A549 (cell line): ENCODE results near the gene ISCA2. TPM values are rescaled to one million over a fixed set of nuclear protein-coding genes. Genes with fewer than 3 reads are reported as not detected.
A peak's percentile ranks its signal among the peaks of the same experiment; 100 is the strongest.

Source experiments
- ATAC-seq, 2 experiments: fragments of 200-7000 bp in 1 of 2; fragments of >200 bp in 1 of 2; cut with Nextera tagmentation in 1 of 2; cut with Tn5 transposase in 1 of 2; 3 replicates each; pipeline versions ENCODE4 v1.8.0 to v1.9.1; 2018 to 2020; ENCODE audit warnings: mild to moderate bottlenecking in 1 of 2, moderate library complexity in 1 of 2
- CTCF ChIA-PET: fragments of 300-600 bp; sonication (Branson Sonifier 250); formaldehyde crosslinking; extraction: SDS; loops from one replicate; lab custom pipeline; 2021; ENCODE audit warnings: antibody characterized with exemption, inconsistent platforms; lab: Yijun Ruan, JAX
- POLR2A ChIA-PET: fragments of 350-600 bp; formaldehyde crosslinking; extraction: SDS; loops from one replicate; lab custom pipeline; 2021; ENCODE audit warnings: antibody characterized with exemption, inconsistent platforms; lab: Yijun Ruan, JAX
- DNase-seq, 2 experiments: peaks; one replicate each; pipeline versions ENCODE4 v3.0.0 to v3.0.0-alpha.2; 2011 to 2016; ENCODE audit warnings: low read depth in 1 of 2, low spot score in 1 of 2
- FAIRE-seq: peaks from 2 replicates; lab custom pipeline; 2011; peaks lifted over from hg19 to GRCh38; lab: Jason Lieb, UNC
- H3K27ac ChIP-seq, 2 experiments: fragments of >200 bp; sonication (Bioruptor Twin); formaldehyde crosslinking; 3 replicates each; pipeline ENCODE4 v1.5.1; 2016 to 2017
- H3K4me1 ChIP-seq: fragments of >200 bp; sonication (Bioruptor Twin); formaldehyde crosslinking; 3 replicates; pipeline ENCODE4 v1.6.1; 2016
- H3K4me2 ChIP-seq: fragments of >200 bp; sonication (Bioruptor Twin); formaldehyde crosslinking; 3 replicates; pipeline ENCODE4 v1.6.1; 2016
- H3K4me3 ChIP-seq: fragments of >200 bp; sonication (Bioruptor Twin); formaldehyde crosslinking; 3 replicates; pipeline ENCODE4 v1.5.1; 2016
- H3K9me3 ChIP-seq: fragments of >200 bp; sonication (Bioruptor Twin); formaldehyde crosslinking; 3 replicates; pipeline ENCODE4 v1.6.1; 2016
- ATOH8 ChIP-seq: fragments of 250-450 bp; sonication (Bioruptor Pico); IDR thresholded peaks from 2 replicates; pipeline ENCODE4 v1.5.0; 2020; ENCODE audit warnings: low read depth, mild to moderate bottlenecking, moderate library complexity
- BCL3 ChIP-seq: fragments of >200 bp; sonication (Bioruptor Twin); formaldehyde crosslinking; IDR thresholded peaks from 3 replicates; pipeline ENCODE4 v1.6.1; 2016
- CBX2 ChIP-seq: fragments of 200-600 bp; sonication (generic); IDR thresholded peaks from 2 replicates; pipeline ENCODE4 v1.6.1; 2016; ENCODE audit warnings: low read depth, mild to moderate bottlenecking, borderline replicate concordance
- CBX8 ChIP-seq: fragments of 200-600 bp; sonication (generic); IDR thresholded peaks from 2 replicates; pipeline ENCODE4 v1.6.1; 2016
- CHD2 ChIP-seq: fragments of 150-350 bp; IDR thresholded peaks from 2 replicates; pipeline ENCODE4 v1.6.1; 2014; ENCODE audit warnings: low read length; ENCODE audit not compliant: partially characterized antibody
- FOSL2 ChIP-seq, 2 experiments: fragments of 450-650 bp in 1 of 2; fragments of >200 bp in 1 of 2; sonication (Bioruptor Twin) in 1 of 2; formaldehyde crosslinking; IDR thresholded peaks; 2 replicates each; pipeline versions ENCODE4 v1.5.0 to v1.6.1; 2016 to 2020; ENCODE audit warnings: mild to moderate bottlenecking in 1 of 2, moderate library complexity in 1 of 2
- HOXB13 ChIP-seq: fragments of 250-450 bp; sonication (Bioruptor Pico); IDR thresholded peaks from 2 replicates; pipeline ENCODE4 v1.5.0; 2020; ENCODE audit warnings: low read depth, mild to moderate bottlenecking, moderate library complexity
- JUN ChIP-seq, 2 experiments: fragments of >200 bp; sonication (Bioruptor Twin); formaldehyde crosslinking; IDR thresholded peaks; 2 replicates in 1 of 2; 3 replicates in 1 of 2; pipeline ENCODE4 v1.6.1; 2016 to 2017
- JUNB ChIP-seq: fragments of >200 bp; sonication (Bioruptor Twin); formaldehyde crosslinking; IDR thresholded peaks from 2 replicates; pipeline ENCODE4 v1.6.1; 2016
- MAFK ChIP-seq: fragments of 450-650 bp; IDR thresholded peaks from 2 replicates; pipeline ENCODE4 v1.6.1; 2014; ENCODE audit not compliant: partially characterized antibody
- MAX ChIP-seq: IDR thresholded peaks from 2 replicates; pipeline ENCODE4 v1.6.1; 2012
- MAZ ChIP-seq: fragments of 150-350 bp; IDR thresholded peaks from 2 replicates; pipeline ENCODE4 v1.6.1; 2014; ENCODE audit warnings: antibody characterized with exemption, low read depth, low read length, borderline replicate concordance
- MYC ChIP-seq: IDR thresholded peaks from 2 replicates; pipeline ENCODE4 v1.6.1; 2012; ENCODE audit warnings: mild to moderate bottlenecking, inconsistent platforms, low read length, improper control_type of control experiment, borderline replicate concordance
- NPAS2 ChIP-seq: fragments of 250-450 bp; sonication (Bioruptor Pico); IDR thresholded peaks from 2 replicates; pipeline ENCODE4 v1.8.0; 2022; ENCODE audit warnings: mild to moderate bottlenecking, moderate library complexity, borderline replicate concordance
- PBX3 ChIP-seq: IDR thresholded peaks from 2 replicates; pipeline ENCODE4 v1.6.1; 2012
- RAD21 ChIP-seq, 2 experiments: fragments of >200 bp in 1 of 2; sonication (Bioruptor Twin) in 1 of 2; formaldehyde crosslinking in 1 of 2; IDR thresholded peaks in 1 of 2; conservative IDR thresholded peaks in 1 of 2; 2 replicates in 1 of 2; 3 replicates in 1 of 2; pipeline ENCODE4 v1.6.1; 2012 to 2018; ENCODE audit warnings: inconsistent platforms in 1 of 2
- SREBF2 ChIP-seq: fragments of 450-650 bp; IDR thresholded peaks from 2 replicates; pipeline ENCODE4 v1.6.1; 2014; ENCODE audit warnings: mild to moderate bottlenecking, moderate library complexity
- ZC3H11A ChIP-seq: fragments of 450-650 bp; IDR thresholded peaks from 2 replicates; pipeline ENCODE4 v1.6.1; 2014; ENCODE audit warnings: antibody characterized with exemption, mild to moderate bottlenecking
- WGBS: methylation state at CpG from one replicate; pipeline ENCODE4 v1.1.6; 2017; ENCODE audit errors: missing lambda C conversion rate; 5-methylcytosine and 5-hydroxymethylcytosine counted together
- polyA plus RNA-seq, 4 experiments: library from polyadenylated mRNA; depleted of rRNA in 3 of 4; stranded (reverse); fragments of >200 nt; fragmentation: RNase III in 1 of 4; extraction: RNeasy Plus Mini Kit Qiagen cat#74134 plus additional on column Dnase treatment in 1 of 4; gene quantifications; 2 replicates in 3 of 4; 3 replicates in 1 of 4; pipeline ENCODE4 v1.2.3, GENCODE V29; 2011 to 2017
- TF ChIP-seq, protein P1 (sequence below): fragments of >200 bp; sonication (Bioruptor Twin); formaldehyde crosslinking; IDR thresholded peaks from 3 replicates; pipeline ENCODE4 v1.5.1; 2016

Gene ISCA2
- polyA plus RNA-seq, 2 of the 4 experiments (the other 2 are of a cell fraction) = 48.8 to 49.3 TPM

GRCh38 chr14:74507085-74507484 lies 13.5 kb downstream of the ISCA2 start:
- H3K4me3 ChIP-seq = no peak overlapping the region
- H3K4me2 ChIP-seq = no peak overlapping the region
- WGBS = 66% methylated on average over 8 of the region's 8 CpGs
- no peak overlapping the region for H3K27ac ChIP-seq
- H3K4me1 ChIP-seq = peaks cover 5% of the 10 kb centered on the region; the same call in 2 of the 3 replicates
- no peak for TF ChIP-seq JUNB
- no peak for TF ChIP-seq SREBF2
- TF ChIP-seq CBX2 = no peak
- TF ChIP-seq MAX = no peak
- no peak for TF ChIP-seq HOXB13
- no peak for TF ChIP-seq FOSL2 (IDR thresholded peaks at IDR 0.05)
- TF ChIP-seq FOSL2 (CRISPR knock-in tag; IDR thresholded peaks at IDR 0.05) = no peak
- no peak for TF ChIP-seq BCL3
- TF ChIP-seq MAFK = no peak
- no peak for TF ChIP-seq NPAS2 (CRISPR knock-in tag)
- TF ChIP-seq, all 56 proteins: peak for 0
- CTCF ChIA-PET = interaction anchor here (0.7 to 1.7 kb wide), 2 partner anchors 11 to 15 kb away, joined by 3 to 5 read pairs; no protein-coding TSS in a partner anchor
- FAIRE-seq (no peak), DNase-seq (no peak), ATAC-seq (no peak)
- no peaks in the 10 kb centered on the region for H3K9me3 ChIP-seq
- POLR2A ChIA-PET = no interaction called here

- WGBS = 100% methylated on average over 1 of the region's 5 CpGs
- DNase-seq = no peak
- H3K4me3 ChIP-seq = no peak overlapping the region
- no peaks in the 10 kb centered on the region for H3K4me1 ChIP-seq
- H3K4me2 ChIP-seq = no peak overlapping the region
- H3K27ac ChIP-seq = no peak overlapping the region
- no peaks in the 10 kb centered on the region for H3K9me3 ChIP-seq
- no peak for FAIRE-seq
- no peak for ATAC-seq
- POLR2A ChIA-PET = interaction anchor here (1.4 kb wide), 1 partner anchor 9 kb away, joined by 3 read pairs; no protein-coding TSS in a partner anchor
- TF ChIP-seq ZC3H11A (no peak), SREBF2 (no peak)
- CTCF ChIA-PET = interaction anchor here (1.4 to 1.7 kb wide), 2 partner anchors 9 to 11 kb away, joined by 3 to 5 read pairs; no protein-coding TSS in a partner anchor
Measured at GRCh38 chr14:74507840-74508239, 14.3 kb downstream of the ISCA2 start.

DNA sequence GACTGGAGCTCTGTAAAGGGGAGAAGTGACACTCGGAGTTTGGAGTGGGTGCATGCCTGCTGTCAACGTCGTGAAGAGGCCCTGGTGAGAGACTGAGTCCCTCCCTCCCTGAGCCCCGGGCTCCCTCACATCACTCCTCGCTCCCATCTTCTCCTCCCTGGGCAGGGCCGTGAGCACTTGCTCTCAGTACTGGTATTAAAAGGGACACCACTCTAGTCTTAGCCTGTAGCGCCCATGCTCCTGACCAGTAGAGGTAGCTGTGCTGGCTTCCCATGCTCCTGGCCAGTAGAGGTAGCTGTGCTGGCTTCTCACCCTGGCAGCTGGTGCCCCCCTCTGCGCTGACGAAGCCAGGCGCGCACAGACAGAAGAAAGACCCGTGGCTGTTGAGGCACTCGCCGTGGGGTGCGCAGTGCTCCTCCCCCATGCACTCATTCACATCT lies 14.7 kb downstream of the ISCA2 start:
- TF ChIP-seq PBX3 = no peak
- no peak for TF ChIP-seq CBX8
- no peak for TF ChIP-seq JUN (IDR thresholded peaks at IDR 0.05)
- no peak for TF ChIP-seq ATOH8 (CRISPR knock-in tag)
- no peak for TF ChIP-seq MAZ
- no peak for TF ChIP-seq HOXB13
- 0 out of 5 replicates have a peak, but pooled peaks of 1 of the 2 experiments have one; percentile 15 for TF ChIP-seq RAD21 (conservative IDR thresholded peaks at IDR 0.05 in 1 of 2, IDR thresholded peaks at IDR 0.05 in 1 of 2)
- no peak for TF ChIP-seq CHD2
- TF ChIP-seq MYC = no peak
- TF ChIP-seq, protein P1, sequence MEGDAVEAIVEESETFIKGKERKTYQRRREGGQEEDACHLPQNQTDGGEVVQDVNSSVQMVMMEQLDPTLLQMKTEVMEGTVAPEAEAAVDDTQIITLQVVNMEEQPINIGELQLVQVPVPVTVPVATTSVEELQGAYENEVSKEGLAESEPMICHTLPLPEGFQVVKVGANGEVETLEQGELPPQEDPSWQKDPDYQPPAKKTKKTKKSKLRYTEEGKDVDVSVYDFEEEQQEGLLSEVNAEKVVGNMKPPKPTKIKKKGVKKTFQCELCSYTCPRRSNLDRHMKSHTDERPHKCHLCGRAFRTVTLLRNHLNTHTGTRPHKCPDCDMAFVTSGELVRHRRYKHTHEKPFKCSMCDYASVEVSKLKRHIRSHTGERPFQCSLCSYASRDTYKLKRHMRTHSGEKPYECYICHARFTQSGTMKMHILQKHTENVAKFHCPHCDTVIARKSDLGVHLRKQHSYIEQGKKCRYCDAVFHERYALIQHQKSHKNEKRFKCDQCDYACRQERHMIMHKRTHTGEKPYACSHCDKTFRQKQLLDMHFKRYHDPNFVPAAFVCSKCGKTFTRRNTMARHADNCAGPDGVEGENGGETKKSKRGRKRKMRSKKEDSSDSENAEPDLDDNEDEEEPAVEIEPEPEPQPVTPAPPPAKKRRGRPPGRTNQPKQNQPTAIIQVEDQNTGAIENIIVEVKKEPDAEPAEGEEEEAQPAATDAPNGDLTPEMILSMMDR = peak; percentile 11; the same call in 1 of the 3 replicates

More for the DNA sequence above, 14.7 kb downstream of the ISCA2 start:
- ChIA-PET POLR2A (interaction anchor here (0.6 to 1.4 kb wide), 2 partner anchors 9 to 63 kb away, joined by 3 to 4 read pairs; no protein-coding TSS in a partner anchor), CTCF (interaction anchor here (0.6 to 1.7 kb wide), 6 partner anchors 9 to 1858 kb away, joined by 3 to 5 read pairs (median 3); no protein-coding TSS in a partner anchor)
- Histone ChIP-seq H3K4me3 (no peak overlapping the region), H3K4me1 (no peaks in the 10 kb centered on the region), H3K27ac (no peak overlapping the region), H3K4me2 (no peak overlapping the region), H3K9me3 (no peaks in the 10 kb centered on the region)
- 79% methylated on average over 15 of the region's 15 CpGs for WGBS
- FAIRE-seq (no peak), DNase-seq (peak in 1 of 2 experiments; percentile 41), ATAC-seq (peak; percentile 58 to 83; a peak in 5 of 6 replicates)
